ENCODE measurements around the gene HOXA9. TPM values are rescaled to one million over a fixed set of nuclear protein-coding genes. Genes with fewer than 3 reads are reported as not detected.

The HOXA9 gene
- polyA plus RNA-seq, 1 donor from 2014 or later: not detected

DNA sequence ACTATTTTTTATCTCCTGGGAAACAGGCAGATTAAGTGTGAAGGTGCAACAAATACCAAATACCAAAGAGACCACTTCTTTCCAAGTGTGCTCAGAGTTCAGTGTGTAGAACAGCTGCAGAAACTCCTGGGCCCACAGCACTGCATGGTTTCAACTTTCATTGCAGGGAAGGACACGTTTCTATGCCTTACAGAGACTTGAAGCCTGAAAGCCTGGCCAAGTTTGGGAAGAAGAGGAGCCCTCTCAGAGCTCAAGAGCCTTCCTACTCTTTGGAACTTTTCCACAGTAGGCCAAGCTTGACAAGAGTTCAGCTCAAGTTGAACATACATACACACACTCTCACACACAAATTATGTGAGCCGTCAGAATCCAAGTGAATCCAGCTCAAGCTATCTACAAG lies 37.3 kb downstream of the HOXA9 start:
- Histone ChIP-seq H3K36me3 (ENCODE audit: insufficient read depth, low read length) (no peaks in the 10 kb centered on the region), H2AFZ (ENCODE audit: low read depth, low read length) (no peak overlapping the region), H3K27me3 (ENCODE audit: insufficient read depth, low read depth, low read length) (peaks cover 98% of the 10 kb centered on the region), H4K20me1 (ENCODE audit: insufficient read depth) (no peaks in the 10 kb centered on the region), H3K9me2 (ENCODE audit: insufficient read depth, low read length) (no peaks in the 10 kb centered on the region), H3K27ac (ENCODE audit: low read length) (no peak overlapping the region), H3K9ac (ENCODE audit: low read length) (no peak overlapping the region), H3K79me2 (replicated peaks; ENCODE audit: insufficient read depth, low read length) (no peaks in the 10 kb centered on the region), H3K4me2 (ENCODE audit: low read length) (no peak overlapping the region), H3K4me3 (ENCODE audit: low read length) (no peak overlapping the region), H3F3A (ENCODE audit: insufficient read depth, low read length, poor library complexity, severe bottlenecking) (no peaks in the 10 kb centered on the region), H3K9me3 (ENCODE audit: low read length) (peaks cover 20% of the 10 kb centered on the region)
- TF ChIP-seq MXI1 (conservative IDR thresholded peaks at IDR 0.05; ENCODE audit: poor library complexity, severe bottlenecking) (no peak), EZH2 (IDR thresholded peaks at IDR 0.05; ENCODE audit: borderline replicate concordance, insufficient read depth, low read length, poor library complexity, severe bottlenecking) (no peak), TAF1 (IDR thresholded peaks at IDR 0.05; ENCODE audit: low read depth) (no peak), SMC3 (conservative IDR thresholded peaks at IDR 0.05; ENCODE audit: poor library complexity) (no peak), POLR2AphosphoS5 (IDR thresholded peaks at IDR 0.05) (no peak), EP300 (conservative IDR thresholded peaks at IDR 0.05; ENCODE audit: poor library complexity, severe bottlenecking) (no peak), RAD21 (conservative IDR thresholded peaks at IDR 0.05) (no peak)
- TF ChIP-seq, protein P1, sequence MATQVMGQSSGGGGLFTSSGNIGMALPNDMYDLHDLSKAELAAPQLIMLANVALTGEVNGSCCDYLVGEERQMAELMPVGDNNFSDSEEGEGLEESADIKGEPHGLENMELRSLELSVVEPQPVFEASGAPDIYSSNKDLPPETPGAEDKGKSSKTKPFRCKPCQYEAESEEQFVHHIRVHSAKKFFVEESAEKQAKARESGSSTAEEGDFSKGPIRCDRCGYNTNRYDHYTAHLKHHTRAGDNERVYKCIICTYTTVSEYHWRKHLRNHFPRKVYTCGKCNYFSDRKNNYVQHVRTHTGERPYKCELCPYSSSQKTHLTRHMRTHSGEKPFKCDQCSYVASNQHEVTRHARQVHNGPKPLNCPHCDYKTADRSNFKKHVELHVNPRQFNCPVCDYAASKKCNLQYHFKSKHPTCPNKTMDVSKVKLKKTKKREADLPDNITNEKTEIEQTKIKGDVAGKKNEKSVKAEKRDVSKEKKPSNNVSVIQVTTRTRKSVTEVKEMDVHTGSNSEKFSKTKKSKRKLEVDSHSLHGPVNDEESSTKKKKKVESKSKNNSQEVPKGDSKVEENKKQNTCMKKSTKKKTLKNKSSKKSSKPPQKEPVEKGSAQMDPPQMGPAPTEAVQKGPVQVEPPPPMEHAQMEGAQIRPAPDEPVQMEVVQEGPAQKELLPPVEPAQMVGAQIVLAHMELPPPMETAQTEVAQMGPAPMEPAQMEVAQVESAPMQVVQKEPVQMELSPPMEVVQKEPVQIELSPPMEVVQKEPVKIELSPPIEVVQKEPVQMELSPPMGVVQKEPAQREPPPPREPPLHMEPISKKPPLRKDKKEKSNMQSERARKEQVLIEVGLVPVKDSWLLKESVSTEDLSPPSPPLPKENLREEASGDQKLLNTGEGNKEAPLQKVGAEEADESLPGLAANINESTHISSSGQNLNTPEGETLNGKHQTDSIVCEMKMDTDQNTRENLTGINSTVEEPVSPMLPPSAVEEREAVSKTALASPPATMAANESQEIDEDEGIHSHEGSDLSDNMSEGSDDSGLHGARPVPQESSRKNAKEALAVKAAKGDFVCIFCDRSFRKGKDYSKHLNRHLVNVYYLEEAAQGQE (IDR thresholded peaks at IDR 0.05; ENCODE audit: borderline replicate concordance): no peak
- TF ChIP-seq, protein P2, sequence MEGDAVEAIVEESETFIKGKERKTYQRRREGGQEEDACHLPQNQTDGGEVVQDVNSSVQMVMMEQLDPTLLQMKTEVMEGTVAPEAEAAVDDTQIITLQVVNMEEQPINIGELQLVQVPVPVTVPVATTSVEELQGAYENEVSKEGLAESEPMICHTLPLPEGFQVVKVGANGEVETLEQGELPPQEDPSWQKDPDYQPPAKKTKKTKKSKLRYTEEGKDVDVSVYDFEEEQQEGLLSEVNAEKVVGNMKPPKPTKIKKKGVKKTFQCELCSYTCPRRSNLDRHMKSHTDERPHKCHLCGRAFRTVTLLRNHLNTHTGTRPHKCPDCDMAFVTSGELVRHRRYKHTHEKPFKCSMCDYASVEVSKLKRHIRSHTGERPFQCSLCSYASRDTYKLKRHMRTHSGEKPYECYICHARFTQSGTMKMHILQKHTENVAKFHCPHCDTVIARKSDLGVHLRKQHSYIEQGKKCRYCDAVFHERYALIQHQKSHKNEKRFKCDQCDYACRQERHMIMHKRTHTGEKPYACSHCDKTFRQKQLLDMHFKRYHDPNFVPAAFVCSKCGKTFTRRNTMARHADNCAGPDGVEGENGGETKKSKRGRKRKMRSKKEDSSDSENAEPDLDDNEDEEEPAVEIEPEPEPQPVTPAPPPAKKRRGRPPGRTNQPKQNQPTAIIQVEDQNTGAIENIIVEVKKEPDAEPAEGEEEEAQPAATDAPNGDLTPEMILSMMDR (IDR thresholded peaks at IDR 0.05; ENCODE audit: poor library complexity, severe bottlenecking): no peak

DNA sequence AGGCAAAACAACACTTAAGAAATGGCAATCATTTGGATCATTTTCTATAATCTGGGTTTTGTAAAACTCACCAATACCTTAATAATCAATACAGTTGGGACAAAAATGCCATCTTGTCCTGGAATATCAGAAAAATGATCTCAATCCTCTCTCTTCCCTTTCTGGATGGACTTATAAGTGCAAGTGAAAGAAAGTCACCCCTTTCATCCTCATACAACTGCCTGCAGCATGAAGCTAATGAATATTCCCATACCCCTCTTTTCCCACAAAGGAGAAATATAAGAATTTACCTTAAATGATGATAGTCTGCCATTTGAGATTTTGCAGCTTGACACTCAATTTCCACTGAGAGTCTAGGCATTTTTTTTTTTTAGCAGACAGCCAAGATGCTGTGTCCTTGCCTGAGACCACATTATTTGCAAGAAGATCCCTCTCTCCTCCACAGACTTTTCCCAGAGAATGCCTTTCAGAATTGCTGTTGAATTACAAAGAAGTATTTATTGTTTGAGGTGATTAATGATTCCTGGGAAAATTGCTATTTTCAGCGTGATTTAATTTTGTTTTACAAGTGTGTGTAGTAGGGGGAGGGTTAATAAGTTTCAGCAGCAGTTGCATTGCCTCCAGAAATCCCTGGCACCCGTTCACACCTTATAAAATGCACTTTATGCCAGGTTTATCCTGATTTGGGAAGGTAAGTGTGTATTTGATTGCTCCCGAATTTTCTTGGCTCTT lies 38.6 kb downstream of the HOXA9 start:
- no peak overlapping the region for H3K27ac ChIP-seq (ENCODE audit: low read length)
- TF ChIP-seq, protein P2 (IDR thresholded peaks at IDR 0.05; ENCODE audit: poor library complexity, severe bottlenecking): no peak
- H4K20me1 ChIP-seq (ENCODE audit: insufficient read depth): no peaks in the 10 kb centered on the region

More for the DNA sequence above, 38.6 kb downstream of the HOXA9 start:
- Histone ChIP-seq H3F3A (ENCODE audit: insufficient read depth, low read length, poor library complexity, severe bottlenecking) (no peaks in the 10 kb centered on the region), H3K4me3 (ENCODE audit: low read length) (no peak overlapping the region), H3K4me2 (ENCODE audit: low read length) (no peak overlapping the region), H3K79me2 (replicated peaks; ENCODE audit: insufficient read depth, low read length) (no peaks in the 10 kb centered on the region), H2AFZ (ENCODE audit: low read depth, low read length) (no peak overlapping the region), H3K9ac (ENCODE audit: low read length) (no peak overlapping the region), H3K36me3 (ENCODE audit: insufficient read depth, low read length) (no peaks in the 10 kb centered on the region), H3K9me2 (ENCODE audit: insufficient read depth, low read length) (no peaks in the 10 kb centered on the region), H3K9me3 (ENCODE audit: low read length) (peaks cover 18% of the 10 kb centered on the region), H3K27me3 (ENCODE audit: insufficient read depth, low read depth, low read length) (peaks cover 98% of the 10 kb centered on the region)

Data from neural cell (in vitro differentiated cells).